K562 (cell line): ENCODE measurements around the gene VDAC2. TPM values are rescaled to one million over a fixed set of nuclear protein-coding genes. Genes with fewer than 3 reads are reported as not detected.

Experiments
- ATAC-seq: fragments of 200-7000 bp; cut with Tn5 transposase; 3 replicates; pipeline ENCODE4 v1.9.1; 2020; ENCODE audit warnings: moderate library complexity
- BruUV-seq: library from RNA; stranded (reverse); fragments of 400-500 nt; replicated peaks from 2 replicates; lab custom pipeline; 2021; lab: Mats Ljungman, UMichigan
- CTCF ChIA-PET: fragments of 300-600 bp; formaldehyde crosslinking; extraction: SDS; loops from one replicate; lab custom pipeline; 2021; ENCODE audit warnings: low intra/inter-chr PET ratio; lab: Yijun Ruan, JAX
- POLR2A ChIA-PET: fragments of 300-600, 350-650 bp; sonication (Branson Sonifier 250); formaldehyde crosslinking; extraction: SDS; loops from one replicate; lab custom pipeline; 2021; ENCODE audit warnings: antibody characterized with exemption, inconsistent platforms; lab: Yijun Ruan, JAX
- DNase-seq, 4 experiments: peaks; one replicate each; pipeline versions ENCODE4 v3.0.0 to v3.0.0-alpha.2; 2011 to 2018; ENCODE audit warnings: low spot score in 3 of 4, mixed read lengths in 3 of 4; ENCODE audit errors: extremely low read depth in 1 of 4
- FAIRE-seq: peaks from 2 replicates; lab custom pipeline; 2011; peaks lifted over from hg19 to GRCh38; lab: Jason Lieb, UNC
- H2AFZ ChIP-seq: 2 replicates; pipeline ENCODE4 v1.6.0; 2011; ENCODE audit warnings: low read depth, low read length, control low read depth, inconsistent platforms
- H3K27ac ChIP-seq: fragments of 200-600 bp; 3 replicates; pipeline ENCODE4 v1.8.0; 2011; ENCODE audit warnings: low read depth, mild to moderate bottlenecking, control low read depth, inconsistent platforms, low read length, moderate library complexity, mixed read lengths; ENCODE audit errors: extremely low read depth
- H3K27me3 ChIP-seq, 2 experiments: fragments of 300-600 bp in 1 of 2; 2 replicates in 1 of 2; 3 replicates in 1 of 2; pipeline versions ENCODE4 v1.6.0 to v1.8.0; 2011; ENCODE audit warnings: inconsistent platforms in 2 of 2, low read length in 2 of 2, mild to moderate bottlenecking in 1 of 2, mixed read lengths in 1 of 2, moderate library complexity in 1 of 2; ENCODE audit not compliant: control insufficient read depth in 2 of 2, insufficient read depth in 2 of 2
- H3K36me3 ChIP-seq: fragments of 300-600 bp; 3 replicates; pipeline ENCODE4 v1.8.0; 2011; ENCODE audit warnings: mild to moderate bottlenecking, low read length, inconsistent platforms; ENCODE audit not compliant: control insufficient read depth, insufficient read depth
- H3K4me1 ChIP-seq, 2 experiments: fragments of 200-600 bp in 1 of 2; replicated peaks in 1 of 2; 2 replicates in 1 of 2; 3 replicates in 1 of 2; pipeline versions ENCODE4 v1.5.1 to v1.8.0; 2011; ENCODE audit warnings: inconsistent platforms in 2 of 2, low read length in 2 of 2, mild to moderate bottlenecking in 1 of 2, mixed read lengths in 1 of 2, moderate library complexity in 1 of 2; ENCODE audit not compliant: control insufficient read depth in 2 of 2, insufficient read depth in 2 of 2
- H3K4me2 ChIP-seq: 2 replicates; pipeline ENCODE4 v1.6.1; 2011; ENCODE audit warnings: low read length, control low read depth, inconsistent platforms, mixed read lengths; ENCODE audit not compliant: insufficient read depth
- H3K4me3 ChIP-seq: fragments of 200-600 bp; sonication (generic), shearing (Covaris generic); 2 replicates; pipeline ENCODE4 v1.5.1; 2016; ENCODE audit warnings: control low read depth, inconsistent platforms
- H3K79me2 ChIP-seq: fragments of 200-600 bp; 3 replicates; pipeline ENCODE4 v1.8.0; 2011; ENCODE audit warnings: low read length, inconsistent platforms; ENCODE audit not compliant: control insufficient read depth, insufficient read depth
- H3K9ac ChIP-seq, 2 experiments: 2 replicates each; pipeline versions ENCODE4 v1.6.0 to v1.6.1; 2011; ENCODE audit warnings: low read depth in 2 of 2, low read length in 2 of 2, control low read depth in 1 of 2, inconsistent platforms in 1 of 2, mild to moderate bottlenecking in 1 of 2, mixed read lengths in 1 of 2; ENCODE audit not compliant: insufficient read depth in 1 of 2
- H3K9me1 ChIP-seq: one replicate; pipeline ENCODE4 v1.6.0; 2011; ENCODE audit warnings: inconsistent platforms, mild to moderate bottlenecking, low read length, moderate library complexity; ENCODE audit not compliant: control insufficient read depth, insufficient read depth
- H3K9me3 ChIP-seq: replicated peaks from 2 replicates; pipeline ENCODE4 v1.5.1; 2011; ENCODE audit warnings: low read depth, low read length, inconsistent platforms; ENCODE audit not compliant: control insufficient read depth, insufficient read depth
- H4K20me1 ChIP-seq: replicated peaks from 2 replicates; pipeline ENCODE4 v1.6.1; 2011; ENCODE audit warnings: low read length, inconsistent platforms, mixed read lengths; ENCODE audit not compliant: control insufficient read depth, insufficient read depth
- CCAR2 ChIP-seq: fragments of 200-400 bp; formaldehyde crosslinking; IDR thresholded peaks from 2 replicates; pipeline ENCODE4 v1.6.1; 2017; ENCODE audit warnings: mild to moderate bottlenecking, low read depth, low read length
- CHD1 ChIP-seq: fragments of 200-600 bp; sonication (generic); IDR thresholded peaks from one replicate; pipeline ENCODE4 v1.6.1; 2012; ENCODE audit warnings: mild to moderate bottlenecking, moderate library complexity, low read length, inconsistent platforms
- RHOXF2B ChIP-seq: fragments of 250-450 bp; sonication (Bioruptor Pico); conservative IDR thresholded peaks from 2 replicates; pipeline ENCODE4 v1.5.1; 2021
- ZNF24 ChIP-seq: fragments of 450-650 bp; IDR thresholded peaks from 2 replicates; pipeline ENCODE4 v1.6.1; 2016
- WGBS: fragments of 100-300 bp; shearing (Covaris generic); methylation state at CpG from one replicate; pipeline ENCODE4 v1.1.6; 2016; ENCODE audit warnings: low coverage, mixed read lengths; ENCODE audit not compliant: insufficient coverage; ENCODE audit errors: missing lambda C conversion rate; 5-methylcytosine and 5-hydroxymethylcytosine counted together
- in situ Hi-C: fragments of 300-500 bp; cut with MboI; formaldehyde crosslinking; loops from 4 replicates; pipeline ENCODE4 v1.15.0; 2018; ENCODE audit warnings: inconsistent platforms, mixed read lengths
- intact Hi-C: fragments of 100-400 bp; cut with micrococcal nuclease; formaldehyde crosslinking; loops from 2 replicates; pipeline ENCODE4 v1.14.2; 2022
- polyA plus RNA-seq, 8 experiments: library from polyadenylated mRNA; depleted of rRNA in 4 of 8; stranded (reverse) in 5 of 8; unstranded in 3 of 8; fragments of >200 nt; fragmentation: Nextera tagmentation in 2 of 8; fragmentation: Illumina TruSeq in 1 of 8; extraction: Ambion mirVana in 2 of 8; extraction: Trizol in 1 of 8; gene quantifications; 2 replicates each; pipeline versions ENCODE4 v1.2.1 to v1.2.3, GENCODE V29; 2011 to 2014; ENCODE audit warnings: inconsistent platforms in 1 of 8, missing spikeins in 1 of 8
- total RNA-seq, 7 experiments: library from RNA; depleted of rRNA in 6 of 7; stranded (reverse); fragments of >200 nt in 6 of 7; fragmentation: Illumina TruSeq in 2 of 7; extraction: Trizol in 2 of 7; gene quantifications; 2 replicates each; pipeline versions ENCODE4 v1.2.1 to v1.2.3, GENCODE V29; 2011 to 2021; ENCODE audit warnings: low replicate concordance in 1 of 7
- TF ChIP-seq, protein P1 (sequence below): fragments of 250-450 bp; sonication (Bioruptor Pico); IDR thresholded peaks from 2 replicates; pipeline ENCODE4 v1.5.1; 2021; ENCODE audit warnings: mild to moderate bottlenecking
- TF ChIP-seq, protein P2 (sequence below): fragments of 450-650 bp; IDR thresholded peaks from 2 replicates; pipeline ENCODE4 v1.6.1; 2017; ENCODE audit warnings: antibody characterized with exemption, mild to moderate bottlenecking

Gene VDAC2
- total and polyA plus RNA-seq, 9 of the 15 experiments (the other 6 are each of a cell fraction or from before 2014, with no cell fraction given) = 139 to 450 (median 250) TPM

DNA sequence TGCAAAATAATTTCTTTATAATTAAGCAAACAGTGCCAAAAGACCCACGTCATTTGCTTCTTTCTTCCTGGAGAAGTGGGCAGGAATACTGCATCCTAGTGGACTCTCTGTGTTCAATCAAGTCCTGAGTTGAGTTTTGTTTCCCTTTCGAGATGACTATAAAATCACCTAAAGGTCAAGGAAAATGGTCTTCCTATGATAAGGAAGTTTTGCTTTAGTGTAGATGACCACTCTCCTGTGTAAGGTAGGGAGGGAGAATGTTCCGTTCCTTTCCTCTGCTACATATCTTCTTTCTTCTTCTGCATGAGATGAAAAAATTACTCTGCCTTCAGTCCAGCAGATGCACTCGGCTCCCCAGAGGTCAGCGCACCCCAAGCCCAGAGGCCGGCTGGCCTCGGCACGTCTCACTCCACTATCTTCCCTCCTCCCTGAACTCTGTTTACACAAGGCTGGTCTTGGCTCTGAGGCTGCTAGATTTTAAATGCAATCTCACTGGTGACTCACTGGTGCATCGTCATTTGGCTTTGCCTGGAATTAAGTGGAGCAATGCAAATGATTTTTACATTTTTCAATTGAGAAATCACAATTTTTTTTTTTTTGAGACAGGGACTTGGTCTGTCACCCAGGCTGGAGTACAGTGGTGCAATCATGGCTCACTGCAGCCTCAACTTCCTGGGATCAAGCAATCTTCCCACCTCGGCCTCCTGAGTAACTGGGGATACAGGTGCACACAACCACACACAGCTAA lies 18.6 kb upstream of the VDAC2 start:
- intact Hi-C loops (loop anchor here (1.0 kb wide), 1 partner anchor 19 kb away; no protein-coding TSS in a partner anchor), in situ Hi-C loops (no loop called here)
- ChIA-PET CTCF (interaction anchor here (0.7 to 1.8 kb wide), 4 partner anchors 10 to 44 kb away, joined by 4 to 6 read pairs (median 4); partner anchors contain the start of gene COMTD1), POLR2A (interaction anchor here (0.7 to 6.8 kb wide), 4 partner anchors 10 to 81 kb away, joined by 3 to 74 read pairs (median 4); partner anchors contain the start of genes SAMD8 and VDAC2)
- peaks cover 3% of the 10 kb centered on the region for H3K9me1 ChIP-seq
- no peaks in the 10 kb centered on the region for H3K9me3 ChIP-seq
- H3K27ac ChIP-seq = peak overlapping the region; percentile 57; the same call in 2 of the 3 replicates
- peak; percentile 93 for ATAC-seq
- H3K4me3 ChIP-seq = no peak overlapping the region
- H2AFZ ChIP-seq = peak overlapping the region; percentile 10
- peaks cover 15 to 28% of the 10 kb centered on the region in 2 experiments for H3K4me1 ChIP-seq
- no peaks in the 10 kb centered on the region for H3K79me2 ChIP-seq
- peak overlapping the region; percentile 47 for H3K4me2 ChIP-seq
- H3K27me3 ChIP-seq = no peaks in the 10 kb centered on the region
- 8% methylated on average over 10 of the region's 10 CpGs for WGBS
- no TSS peak for BruUV-seq
- peak overlapping the region in 1 of 2 experiments; percentile 75; a peak in 2 of 4 replicates for H3K9ac ChIP-seq
- peak; percentile 61 to 89 (median 74) for DNase-seq
- H3K36me3 ChIP-seq = no peaks in the 10 kb centered on the region
- peak; percentile 93 for FAIRE-seq
- H4K20me1 ChIP-seq = no peaks in the 10 kb centered on the region
- TF ChIP-seq, protein P1, sequence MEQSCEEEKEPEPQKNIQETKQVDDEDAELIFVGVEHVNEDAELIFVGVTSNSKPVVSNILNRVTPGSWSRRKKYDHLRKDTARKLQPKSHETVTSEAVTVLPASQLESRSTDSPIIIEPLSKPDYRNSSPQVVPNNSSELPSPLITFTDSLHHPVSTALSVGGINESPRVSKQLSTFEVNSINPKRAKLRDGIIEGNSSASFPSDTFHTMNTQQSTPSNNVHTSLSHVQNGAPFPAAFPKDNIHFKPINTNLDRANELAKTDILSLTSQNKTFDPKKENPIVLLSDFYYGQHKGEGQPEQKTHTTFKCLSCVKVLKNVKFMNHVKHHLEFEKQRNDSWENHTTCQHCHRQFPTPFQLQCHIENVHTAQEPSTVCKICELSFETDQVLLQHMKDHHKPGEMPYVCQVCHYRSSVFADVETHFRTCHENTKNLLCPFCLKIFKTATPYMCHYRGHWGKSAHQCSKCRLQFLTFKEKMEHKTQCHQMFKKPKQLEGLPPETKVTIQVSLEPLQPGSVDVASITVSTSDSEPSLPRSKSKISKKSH (CRISPR knock-in tag) = no peak
- TF ChIP-seq, protein P2, sequence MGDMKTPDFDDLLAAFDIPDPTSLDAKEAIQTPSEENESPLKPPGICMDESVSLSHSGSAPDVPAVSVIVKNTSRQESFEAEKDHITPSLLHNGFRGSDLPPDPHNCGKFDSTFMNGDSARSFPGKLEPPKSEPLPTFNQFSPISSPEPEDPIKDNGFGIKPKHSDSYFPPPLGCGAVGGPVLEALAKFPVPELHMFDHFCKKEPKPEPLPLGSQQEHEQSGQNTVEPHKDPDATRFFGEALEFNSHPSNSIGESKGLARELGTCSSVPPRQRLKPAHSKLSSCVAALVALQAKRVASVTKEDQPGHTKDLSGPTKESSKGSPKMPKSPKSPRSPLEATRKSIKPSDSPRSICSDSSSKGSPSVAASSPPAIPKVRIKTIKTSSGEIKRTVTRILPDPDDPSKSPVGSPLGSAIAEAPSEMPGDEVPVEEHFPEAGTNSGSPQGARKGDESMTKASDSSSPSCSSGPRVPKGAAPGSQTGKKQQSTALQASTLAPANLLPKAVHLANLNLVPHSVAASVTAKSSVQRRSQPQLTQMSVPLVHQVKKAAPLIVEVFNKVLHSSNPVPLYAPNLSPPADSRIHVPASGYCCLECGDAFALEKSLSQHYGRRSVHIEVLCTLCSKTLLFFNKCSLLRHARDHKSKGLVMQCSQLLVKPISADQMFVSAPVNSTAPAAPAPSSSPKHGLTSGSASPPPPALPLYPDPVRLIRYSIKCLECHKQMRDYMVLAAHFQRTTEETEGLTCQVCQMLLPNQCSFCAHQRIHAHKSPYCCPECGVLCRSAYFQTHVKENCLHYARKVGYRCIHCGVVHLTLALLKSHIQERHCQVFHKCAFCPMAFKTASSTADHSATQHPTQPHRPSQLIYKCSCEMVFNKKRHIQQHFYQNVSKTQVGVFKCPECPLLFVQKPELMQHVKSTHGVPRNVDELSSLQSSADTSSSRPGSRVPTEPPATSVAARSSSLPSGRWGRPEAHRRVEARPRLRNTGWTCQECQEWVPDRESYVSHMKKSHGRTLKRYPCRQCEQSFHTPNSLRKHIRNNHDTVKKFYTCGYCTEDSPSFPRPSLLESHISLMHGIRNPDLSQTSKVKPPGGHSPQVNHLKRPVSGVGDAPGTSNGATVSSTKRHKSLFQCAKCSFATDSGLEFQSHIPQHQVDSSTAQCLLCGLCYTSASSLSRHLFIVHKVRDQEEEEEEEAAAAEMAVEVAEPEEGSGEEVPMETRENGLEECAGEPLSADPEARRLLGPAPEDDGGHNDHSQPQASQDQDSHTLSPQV = 0 out of 2 replicates have a peak, but pooled peaks have one; percentile 28
- TF ChIP-seq RHOXF2B (no peak), CHD1 (no peak), CCAR2 (no peak), ZNF24 (no peak)
